Stomach smooth muscle (tissue), 2 donors: Measurements from ENCODE around the gene PROKR1.
"Not testable (repeated sequence)": the region's sequence is repeated elsewhere in the genome, so short reads cannot be mapped to it uniquely, and the experiment has no call there.

Source experiments
- H3K27ac ChIP-seq: one replicate; pipeline ENCODE4 v1.7.0; 2013; ENCODE audit warnings: mild to moderate bottlenecking, low read length, inconsistent platforms
- H3K27me3 ChIP-seq, 2 donors: one replicate each; pipeline ENCODE4 v1.7.0; 2013; ENCODE audit warnings: low read length in 2 of 2; ENCODE audit not compliant: insufficient read depth in 2 of 2, control insufficient read depth in 1 of 2
- H3K36me3 ChIP-seq, 2 donors: one replicate each; pipeline ENCODE4 v1.7.0; 2013; ENCODE audit warnings: low read length in 2 of 2; ENCODE audit not compliant: control insufficient read depth in 2 of 2, insufficient read depth in 2 of 2
- H3K4me1 ChIP-seq: one replicate; pipeline ENCODE4 v1.7.0; 2013; ENCODE audit warnings: low read length; ENCODE audit not compliant: control insufficient read depth, insufficient read depth
- H3K4me3 ChIP-seq, 2 donors: one replicate each; pipeline ENCODE4 v1.7.0; 2013; ENCODE audit warnings: low read length in 2 of 2
- H3K9ac ChIP-seq, 2 donors: one replicate each; pipeline ENCODE4 v1.7.0; 2013; ENCODE audit warnings: low read length in 2 of 2, mild to moderate bottlenecking in 1 of 2
- H3K9me3 ChIP-seq, 2 donors: one replicate each; pipeline ENCODE4 v1.7.0; 2013; ENCODE audit warnings: low read length in 2 of 2; ENCODE audit not compliant: control insufficient read depth in 2 of 2
- donor health status: healthy.
- donor health status: Pancreatic carcinoma.

Gene PROKR1

DNA sequence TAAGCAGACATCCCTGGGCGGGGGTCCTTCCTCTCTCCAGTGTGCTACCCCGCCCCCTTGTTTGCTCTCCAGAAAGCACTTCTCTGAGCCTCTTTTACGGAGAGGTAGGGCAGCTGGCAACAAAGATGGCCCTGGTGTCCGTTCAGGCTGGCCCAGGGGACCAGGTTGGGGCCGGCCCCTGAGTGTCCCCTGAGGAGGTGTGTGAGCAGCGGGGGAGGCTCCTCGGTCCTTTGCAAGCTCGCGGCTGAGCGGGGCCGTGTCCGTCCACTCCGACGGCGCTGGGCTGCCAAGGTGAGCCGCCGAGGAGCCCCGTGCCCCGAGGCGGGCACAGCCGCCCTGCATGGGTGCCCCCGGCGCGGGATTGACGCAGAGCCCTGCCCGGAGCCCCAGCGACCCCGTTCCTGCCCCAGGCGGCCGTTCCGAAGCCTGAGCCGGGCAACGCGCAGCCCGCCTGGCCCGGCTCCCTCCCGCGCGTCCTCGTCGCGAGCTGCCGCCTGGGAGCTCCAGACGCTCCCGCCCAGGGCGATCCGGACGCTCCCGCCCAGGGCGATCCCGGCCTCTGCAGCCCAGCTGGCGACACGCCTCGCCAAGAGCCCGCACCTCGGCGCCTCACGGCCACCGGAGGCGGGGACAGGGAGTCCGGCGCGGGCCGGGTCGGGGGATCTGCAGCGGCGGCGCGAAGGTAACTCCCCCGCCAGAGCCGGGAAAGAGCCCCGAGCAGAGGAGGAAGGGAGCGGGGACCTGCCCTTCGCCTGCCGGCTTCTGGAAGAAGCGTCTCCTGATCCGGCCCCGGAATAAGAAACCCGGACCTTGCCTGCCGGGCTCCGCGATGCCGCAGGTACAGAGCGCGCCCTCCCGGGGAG lies at the start of gene PROKR1:
TSS of gene PROKR1 (plus strand) at position 569 of the 863 bp plus-strand sequence. CDS start 2,243 bp downstream, outside the sequence.
- Histone ChIP-seq H3K36me3 (no peaks in the 10 kb centered on the region), H3K9ac (no peak within 1 kb of the TSS), H3K27me3 (peaks cover 32 to 47% of the 10 kb centered on the region in 2 donors), H3K4me3 (peak within 1 kb of the TSS; percentile 39 to 72), H3K9me3 (peaks cover 0 to 4% of the 10 kb centered on the region in 2 donors), H3K4me1 (peaks cover 9% of the 10 kb centered on the region), H3K27ac (no peak within 1 kb of the TSS)

DNA sequence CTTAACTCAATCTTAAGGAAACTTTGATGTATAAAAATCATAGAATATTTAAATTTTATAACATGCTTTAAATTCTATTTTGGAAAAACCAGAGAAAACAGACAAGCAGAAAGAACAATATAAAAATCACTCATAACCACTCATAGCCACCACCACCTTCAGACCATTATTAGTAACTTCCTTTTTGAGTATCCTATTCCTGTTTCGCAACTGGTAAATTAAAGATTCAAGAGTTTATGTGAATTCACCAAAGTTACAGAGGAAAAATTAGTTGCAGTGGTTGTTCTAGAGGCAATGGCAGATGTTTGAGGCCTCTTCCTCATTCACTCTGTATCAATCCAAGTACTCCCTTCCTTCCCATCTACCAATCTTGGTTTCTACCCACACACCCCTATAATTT lies 49.3 kb upstream of the PROKR1 start:
- Histone ChIP-seq H3K27ac (no peak overlapping the region), H3K4me1 (no peaks in the 10 kb centered on the region), H3K9ac (no peak overlapping the region), H3K36me3 (no peaks in the 10 kb centered on the region), H3K9me3 (no peaks in the 10 kb centered on the region), H3K4me3 (no peak overlapping the region), H3K27me3 (no peaks in the 10 kb centered on the region)

DNA sequence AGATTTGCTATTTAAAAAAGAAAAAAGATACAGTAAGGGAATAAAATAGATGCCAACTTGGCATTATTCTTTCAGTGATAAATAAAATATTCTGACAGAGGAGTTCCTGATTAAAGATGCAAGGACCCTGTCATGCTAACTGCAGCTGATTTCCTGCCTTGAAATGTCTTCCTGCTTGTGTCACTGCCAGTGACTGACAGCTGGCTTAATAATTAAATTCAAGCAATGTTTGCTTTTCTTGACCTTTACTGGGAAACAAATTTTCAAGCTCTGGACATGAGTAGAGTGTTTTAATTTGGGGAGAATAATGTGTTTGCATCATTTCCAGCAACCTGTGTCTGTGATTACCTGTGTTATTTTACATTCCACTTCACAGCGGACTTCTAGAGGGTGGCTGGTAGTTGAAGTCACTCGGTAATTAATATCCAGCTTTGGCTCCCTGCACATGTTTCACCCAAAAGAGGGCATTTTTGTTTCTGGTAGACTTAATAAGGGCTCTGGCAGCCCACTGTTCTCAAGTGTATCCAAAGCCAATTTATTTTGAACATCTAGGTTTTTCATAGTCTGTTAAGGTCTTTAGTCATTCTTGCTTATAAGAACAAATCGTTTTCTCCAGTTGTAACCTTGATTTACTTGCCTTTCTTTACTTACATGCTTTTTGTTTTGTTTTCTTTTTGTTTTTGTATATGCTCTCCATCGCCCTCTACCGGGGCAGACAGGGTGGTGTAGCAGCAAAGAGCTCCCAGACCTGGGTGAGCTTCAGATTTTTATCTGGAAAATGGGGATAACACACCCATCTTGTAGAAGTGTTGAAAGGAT lies 48.5 kb upstream of the PROKR1 start:
- Histone ChIP-seq H3K27ac (no peak overlapping the region), H3K9me3 (no peaks in the 10 kb centered on the region), H3K4me1 (no peaks in the 10 kb centered on the region), H3K9ac (no peak overlapping the region), H3K4me3 (no peak overlapping the region), H3K36me3 (no peaks in the 10 kb centered on the region), H3K27me3 (no peaks in the 10 kb centered on the region)

DNA sequence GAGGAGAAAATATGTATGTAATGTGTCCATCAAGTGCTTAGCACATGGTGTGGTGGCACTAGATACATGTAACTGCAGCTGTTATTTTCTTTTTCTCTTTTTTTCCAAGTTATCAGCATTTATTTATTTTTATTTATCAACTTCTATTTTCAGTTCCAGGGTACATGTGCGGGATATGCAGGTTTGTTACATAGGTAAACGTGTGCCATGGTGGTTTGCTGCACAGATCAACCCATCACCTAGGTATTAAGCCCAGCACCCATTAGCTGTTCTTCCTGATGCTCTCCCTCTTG lies 47.9 kb upstream of the PROKR1 start:
- H3K9ac ChIP-seq, H3K36me3 ChIP-seq, H3K27ac ChIP-seq, H3K4me3 ChIP-seq, H3K9me3 ChIP-seq, H3K27me3 ChIP-seq, H3K4me1 ChIP-seq: not testable (repeated sequence)

DNA sequence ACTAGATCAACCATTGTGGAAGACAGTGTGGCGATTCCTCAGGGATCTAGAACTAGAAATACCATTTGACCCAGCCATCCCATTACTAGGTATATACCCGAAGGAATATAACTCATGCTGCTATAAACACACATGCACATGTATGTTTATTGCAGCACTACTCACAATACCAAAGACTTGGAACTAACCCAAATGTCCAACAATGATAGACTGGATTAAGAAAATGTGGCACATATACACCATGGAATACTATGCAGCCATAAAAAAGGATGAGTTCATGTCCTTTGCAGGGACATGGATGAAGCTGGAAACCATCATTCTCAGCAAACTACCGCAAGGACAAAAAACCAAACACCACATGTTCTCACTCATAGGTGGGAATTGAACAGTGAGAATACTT lies 42.9 kb upstream of the PROKR1 start:
- not testable (repeated sequence) for H3K4me3 ChIP-seq, H3K4me1 ChIP-seq, H3K9ac ChIP-seq, H3K27me3 ChIP-seq, H3K9me3 ChIP-seq, H3K36me3 ChIP-seq, H3K27ac ChIP-seq

DNA sequence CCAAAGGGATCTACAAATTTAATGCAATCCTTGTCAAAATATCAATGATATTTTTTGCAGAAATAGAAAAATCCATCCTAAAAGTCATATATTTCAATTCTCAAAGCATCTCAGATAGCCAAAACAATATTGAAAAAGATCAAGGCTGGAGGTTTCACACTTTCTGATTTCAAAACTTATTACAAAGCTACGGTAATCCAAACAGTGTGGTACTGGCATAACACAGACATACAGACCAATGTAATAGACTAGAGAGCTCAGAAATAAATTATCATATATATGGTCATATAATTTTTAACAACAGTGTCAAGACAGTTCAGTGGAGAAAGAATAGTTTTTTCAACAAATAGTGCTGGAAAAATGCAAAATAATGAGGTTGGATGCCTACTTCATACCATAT lies 40.3 kb upstream of the PROKR1 start:
- Histone ChIP-seq H3K9me3 (peaks cover 0 to 5% of the 10 kb centered on the region in 2 donors), H3K9ac (no peak overlapping the region), H3K4me3 (no peak overlapping the region), H3K27ac (no peak overlapping the region), H3K36me3 (no peaks in the 10 kb centered on the region), H3K4me1 (no peaks in the 10 kb centered on the region), H3K27me3 (no peaks in the 10 kb centered on the region)

DNA sequence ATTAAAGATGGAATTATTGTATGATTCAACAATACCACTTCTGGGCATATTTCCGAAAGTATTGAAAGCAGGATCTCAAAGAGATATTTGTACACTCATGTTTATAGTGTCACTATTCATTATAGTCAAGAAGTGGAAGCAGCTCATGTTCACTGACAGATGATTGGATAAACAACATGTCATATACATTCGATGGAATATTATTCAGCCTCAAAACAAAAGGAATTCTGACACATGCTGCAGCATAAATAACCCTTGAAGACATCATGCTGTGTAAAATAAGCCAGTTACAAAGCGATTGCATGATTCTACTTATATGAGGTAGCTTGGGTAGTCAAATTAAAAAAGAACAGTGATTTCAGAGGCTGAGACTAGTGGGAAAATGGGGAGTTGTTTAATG lies 39.3 kb upstream of the PROKR1 start:
- H3K9me3 ChIP-seq = peaks cover 0 to 5% of the 10 kb centered on the region in 2 donors
- no peak overlapping the region for H3K9ac ChIP-seq
- no peaks in the 10 kb centered on the region for H3K27me3 ChIP-seq
- H3K4me3 ChIP-seq = no peak overlapping the region
- H3K27ac ChIP-seq = no peak overlapping the region
- H3K36me3 ChIP-seq = no peaks in the 10 kb centered on the region
- H3K4me1 ChIP-seq = no peaks in the 10 kb centered on the region

DNA sequence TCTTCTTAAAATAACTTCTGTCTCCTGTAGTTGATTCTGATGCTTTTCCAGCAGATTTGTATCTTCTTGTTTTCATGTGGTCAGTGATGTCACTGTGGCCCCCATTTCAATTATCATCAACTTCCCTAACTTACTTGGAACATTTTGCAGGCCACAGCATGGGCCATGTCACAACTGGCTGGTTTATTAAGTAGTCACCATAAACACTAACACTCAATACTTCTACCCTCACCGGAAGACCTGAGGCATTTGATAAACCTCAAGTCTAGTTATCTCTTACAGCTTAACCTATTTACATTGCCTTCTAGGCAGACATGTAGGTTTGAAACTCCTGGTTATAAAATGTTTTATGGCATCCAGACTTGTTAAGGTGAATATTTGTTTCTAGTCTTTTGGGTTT lies 37.4 kb upstream of the PROKR1 start:
- H3K27me3 ChIP-seq = no peaks in the 10 kb centered on the region
- no peaks in the 10 kb centered on the region for H3K4me1 ChIP-seq
- H3K36me3 ChIP-seq = no peaks in the 10 kb centered on the region
- H3K9me3 ChIP-seq = peaks cover 0 to 8% of the 10 kb centered on the region in 2 donors
- H3K27ac ChIP-seq = no peak overlapping the region
- H3K4me3 ChIP-seq = no peak overlapping the region
- H3K9ac ChIP-seq = no peak overlapping the region

DNA sequence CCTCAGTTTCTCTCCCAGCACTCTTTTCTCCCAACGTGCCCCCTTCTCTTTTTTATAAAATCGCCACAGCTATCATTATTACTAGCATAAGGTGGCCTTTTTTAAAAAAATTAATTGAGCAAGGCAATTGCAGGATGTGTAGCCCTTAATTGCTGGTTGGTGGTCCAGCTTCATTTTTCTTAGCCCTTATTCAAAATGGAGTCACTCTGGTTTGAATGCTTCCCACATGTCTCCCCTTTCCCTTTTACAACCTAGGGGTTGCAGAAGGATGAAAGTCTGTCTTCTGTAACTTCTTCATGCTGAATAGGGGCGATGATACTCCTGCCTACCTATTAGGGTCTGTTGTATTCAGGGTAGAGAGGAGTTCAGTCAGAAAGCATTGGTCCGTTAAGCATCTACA lies 36.6 kb upstream of the PROKR1 start:
- Histone ChIP-seq H3K36me3 (no peaks in the 10 kb centered on the region), H3K4me3 (no peak overlapping the region), H3K27me3 (no peaks in the 10 kb centered on the region), H3K27ac (no peak overlapping the region), H3K9me3 (peaks cover 0 to 8% of the 10 kb centered on the region in 2 donors), H3K4me1 (no peaks in the 10 kb centered on the region), H3K9ac (no peak overlapping the region)

DNA sequence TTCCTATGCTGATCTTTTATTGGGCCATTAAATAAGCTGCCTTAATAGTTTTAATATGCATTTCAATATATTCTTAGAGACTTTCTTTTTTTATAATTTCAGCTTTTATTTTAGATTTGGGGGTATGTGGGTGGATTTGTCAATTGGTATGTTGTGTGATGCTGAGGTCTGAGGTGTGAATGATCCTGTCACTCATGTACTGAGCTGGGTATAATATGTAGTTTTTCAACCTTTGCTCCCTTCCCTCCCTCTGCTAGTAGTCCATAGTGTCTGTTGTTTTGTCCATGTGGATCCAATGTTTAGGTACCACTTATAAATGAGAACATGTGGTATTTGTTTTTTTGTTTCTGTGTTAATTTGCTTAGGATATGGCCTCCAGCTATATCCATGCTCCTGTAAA lies 35.5 kb upstream of the PROKR1 start:
- no peak overlapping the region for H3K4me3 ChIP-seq
- no peaks in the 10 kb centered on the region for H3K36me3 ChIP-seq
- no peak overlapping the region for H3K9ac ChIP-seq
- no peak overlapping the region for H3K27ac ChIP-seq
- H3K27me3 ChIP-seq = no peaks in the 10 kb centered on the region
- peaks cover 0 to 8% of the 10 kb centered on the region in 2 donors for H3K9me3 ChIP-seq
- no peaks in the 10 kb centered on the region for H3K4me1 ChIP-seq
